ACC112 (cell line): ENCODE measurements around the gene C10orf90.

Experiments used
- H2AFZ ChIP-seq: fragments of 200-600 bp; sonication (generic); one replicate; pipeline ENCODE4 v1.6.0; 2017; ENCODE audit warnings: antibody characterized with exemption, low read length; ENCODE audit not compliant: unreplicated experiment
- H3K27ac ChIP-seq: fragments of 200-600 bp; sonication (generic); 2 replicates; pipeline ENCODE4 v1.5.1; 2014; ENCODE audit warnings: low read depth, mild to moderate bottlenecking, antibody characterized with exemption, low read length, moderate library complexity
- H3K27me3 ChIP-seq: fragments of 200-600 bp; sonication (generic); 2 replicates; pipeline ENCODE4 v1.6.1; 2014; ENCODE audit warnings: mild to moderate bottlenecking, antibody characterized with exemption, low read length, moderate library complexity, mixed read lengths; ENCODE audit not compliant: insufficient read depth
- H3K36me3 ChIP-seq: fragments of 200-600 bp; sonication (generic); 2 replicates; pipeline ENCODE4 v1.6.1; 2016; ENCODE audit warnings: mild to moderate bottlenecking, antibody characterized with exemption, low read length, moderate library complexity, mixed read lengths; ENCODE audit not compliant: insufficient read depth
- H3K4me1 ChIP-seq: fragments of 200-600 bp; sonication (generic); one replicate; pipeline ENCODE4 v1.6.1; 2016; ENCODE audit warnings: low read length, mixed read lengths; ENCODE audit not compliant: insufficient read depth, unreplicated experiment, control insufficient read depth
- H3K4me3 ChIP-seq: fragments of 200-600 bp; sonication (generic); 2 replicates; pipeline ENCODE4 v1.5.1; 2014; ENCODE audit warnings: mild to moderate bottlenecking, low read depth, low read length
- H3K79me2 ChIP-seq: fragments of 200-600 bp; sonication (generic); one replicate; pipeline ENCODE4 v1.6.0; 2016; ENCODE audit warnings: low read length; ENCODE audit not compliant: control insufficient read depth, unreplicated experiment, insufficient read depth

Gene C10orf90

DNA sequence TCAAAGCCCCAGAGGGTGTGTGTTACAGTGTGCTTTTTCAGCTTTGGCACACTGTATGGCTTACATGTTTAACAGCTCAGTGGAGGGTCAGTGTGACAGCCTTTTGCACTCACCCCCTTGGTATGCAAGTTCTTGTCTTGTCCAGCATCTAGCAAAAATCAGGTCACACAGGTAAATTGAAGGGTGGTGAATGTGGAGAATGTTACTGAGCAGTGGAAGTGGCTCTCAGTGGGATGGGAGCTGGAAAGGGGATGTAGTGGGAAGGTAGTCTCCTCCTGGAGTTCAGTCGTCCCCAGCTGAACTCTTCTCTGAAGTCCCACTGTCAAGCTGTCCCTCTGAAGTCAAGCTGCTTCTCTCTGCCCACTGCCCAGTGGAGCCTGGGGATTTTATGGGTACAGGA is 21.0 kb upstream of the C10orf90 start:
- Histone ChIP-seq H3K79me2 (no peaks in the 10 kb centered on the region), H2AFZ (no peak overlapping the region), H3K27me3 (no peaks in the 10 kb centered on the region), H3K4me3 (no peak overlapping the region), H3K27ac (no peak overlapping the region), H3K4me1 (no peaks in the 10 kb centered on the region), H3K36me3 (no peaks in the 10 kb centered on the region)

- H2AFZ ChIP-seq: no peak overlapping the region
- H3K27ac ChIP-seq: no peak overlapping the region
- no peaks in the 10 kb centered on the region for H3K79me2 ChIP-seq
- H3K27me3 ChIP-seq: no peaks in the 10 kb centered on the region
- no peaks in the 10 kb centered on the region for H3K4me1 ChIP-seq
- H3K36me3 ChIP-seq: no peaks in the 10 kb centered on the region
- no peak overlapping the region for H3K4me3 ChIP-seq
These were observed 20.0 kb upstream of the C10orf90 start for GRCh38 chr10:126690534-126690933.

- Histone ChIP-seq H2AFZ (no peak overlapping the region), H3K36me3 (no peaks in the 10 kb centered on the region), H3K4me1 (no peaks in the 10 kb centered on the region), H3K79me2 (no peaks in the 10 kb centered on the region), H3K27me3 (no peaks in the 10 kb centered on the region), H3K27ac (no peak overlapping the region), H3K4me3 (no peak overlapping the region)
These were observed 19.0 kb upstream of the C10orf90 start for GRCh38 chr10:126689461-126689994.

GRCh38 chr10:126687121-126687606 is 16.7 kb upstream of the C10orf90 start:
- no peaks in the 10 kb centered on the region for H3K36me3 ChIP-seq
- no peak overlapping the region for H2AFZ ChIP-seq
- H3K4me3 ChIP-seq: no peak overlapping the region
- H3K27ac ChIP-seq: no peak overlapping the region
- H3K27me3 ChIP-seq: no peaks in the 10 kb centered on the region
- no peaks in the 10 kb centered on the region for H3K4me1 ChIP-seq
- H3K79me2 ChIP-seq: no peaks in the 10 kb centered on the region

DNA sequence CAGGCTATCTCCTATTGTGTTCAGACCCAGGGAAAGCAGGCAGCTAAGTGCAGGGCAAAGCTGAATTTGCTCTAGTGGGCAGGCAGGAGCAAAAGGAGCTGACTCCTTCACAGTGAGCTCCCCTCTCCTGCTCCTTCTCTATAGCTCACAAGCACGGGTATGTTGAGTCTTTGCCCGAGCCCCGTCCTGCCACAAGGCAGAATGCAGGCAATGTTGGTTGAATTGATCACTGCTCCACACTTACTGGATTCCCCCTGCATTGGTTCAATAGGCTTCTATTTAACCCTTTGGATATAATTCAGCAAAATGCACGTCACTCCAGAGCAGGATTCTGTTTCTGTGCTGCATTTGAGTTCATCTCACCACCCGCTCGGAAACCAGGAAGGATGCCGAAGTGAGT is 16.2 kb upstream of the C10orf90 start:
- Histone ChIP-seq H3K4me1 (no peaks in the 10 kb centered on the region), H3K4me3 (no peak overlapping the region), H3K79me2 (no peaks in the 10 kb centered on the region), H3K27ac (no peak overlapping the region), H2AFZ (no peak overlapping the region), H3K36me3 (no peaks in the 10 kb centered on the region), H3K27me3 (no peaks in the 10 kb centered on the region)

DNA sequence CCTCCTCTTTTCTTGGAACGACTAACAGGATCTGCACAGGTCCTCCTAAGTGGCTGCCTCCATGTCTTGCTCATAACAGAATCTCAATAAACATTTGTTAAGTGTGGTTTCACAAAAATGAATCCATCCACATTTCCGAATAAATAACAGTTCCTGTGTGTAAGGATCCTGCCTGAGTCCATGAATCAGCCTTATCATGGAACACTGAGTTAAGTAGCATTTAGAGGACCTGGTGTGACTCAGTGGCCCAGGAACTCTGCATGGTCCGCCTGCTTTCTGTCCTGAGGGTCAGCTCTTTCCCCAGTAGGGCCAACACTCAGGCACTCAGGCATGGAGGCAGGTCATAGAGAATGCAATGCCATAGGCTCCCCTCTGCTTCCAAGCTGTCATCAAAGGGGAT is 15.8 kb upstream of the C10orf90 start:
- Histone ChIP-seq H3K4me3 (no peak overlapping the region), H3K27me3 (no peaks in the 10 kb centered on the region), H2AFZ (no peak overlapping the region), H3K36me3 (no peaks in the 10 kb centered on the region), H3K79me2 (no peaks in the 10 kb centered on the region), H3K27ac (no peak overlapping the region), H3K4me1 (no peaks in the 10 kb centered on the region)

DNA sequence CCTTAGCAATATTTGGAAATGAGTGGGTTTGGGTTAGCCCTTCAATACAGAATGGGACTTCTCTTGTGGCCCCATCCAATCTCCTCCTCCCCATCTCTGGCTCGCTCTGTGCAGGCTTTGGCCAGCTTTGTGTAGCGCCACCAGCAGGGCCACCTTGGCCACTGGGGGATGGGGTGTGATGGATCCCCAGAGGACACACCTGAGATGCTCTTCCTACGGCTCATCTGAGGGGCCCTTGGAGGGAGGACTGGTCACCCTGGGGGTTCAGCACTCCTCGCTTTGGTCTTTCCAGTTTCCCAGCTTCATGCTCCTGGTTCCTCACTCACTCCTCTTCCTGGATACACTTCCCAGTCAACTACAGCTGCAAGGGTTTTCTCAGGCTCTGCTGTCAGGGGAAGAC is 15.3 kb upstream of the C10orf90 start:
- Histone ChIP-seq H2AFZ (no peak overlapping the region), H3K27ac (no peak overlapping the region), H3K79me2 (no peaks in the 10 kb centered on the region), H3K27me3 (no peaks in the 10 kb centered on the region), H3K36me3 (no peaks in the 10 kb centered on the region), H3K4me1 (no peaks in the 10 kb centered on the region), H3K4me3 (no peak overlapping the region)

DNA sequence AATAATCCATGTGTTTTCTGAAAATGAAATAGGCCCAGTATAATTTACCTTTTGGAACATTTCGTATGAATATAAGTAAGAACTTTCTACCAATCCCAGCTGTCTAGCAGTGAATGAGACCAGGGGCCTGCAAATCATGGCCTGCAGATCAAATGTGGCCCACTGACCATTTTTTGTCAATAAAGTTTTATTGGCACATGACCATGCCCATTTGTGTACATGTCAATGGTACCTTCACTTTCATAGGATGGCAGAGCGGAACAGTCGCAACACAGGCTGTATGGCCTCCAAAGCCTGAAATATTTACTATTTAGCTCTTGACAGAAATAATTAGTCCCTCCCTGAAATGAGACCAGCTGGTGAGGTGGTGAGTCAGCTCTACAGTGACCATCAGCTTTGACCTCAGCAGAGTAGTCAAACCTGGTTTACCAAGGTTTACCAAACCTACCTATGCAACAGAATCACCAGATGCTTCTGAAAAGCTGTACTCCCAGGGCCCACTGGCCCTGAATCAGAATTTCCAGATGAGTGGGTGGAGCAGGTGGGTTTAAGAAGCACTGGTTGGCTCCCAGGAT is 13.8 kb upstream of the C10orf90 start:
- Histone ChIP-seq H3K36me3 (no peaks in the 10 kb centered on the region), H3K4me1 (no peaks in the 10 kb centered on the region), H3K4me3 (no peak overlapping the region), H2AFZ (no peak overlapping the region), H3K27ac (no peak overlapping the region), H3K27me3 (no peaks in the 10 kb centered on the region), H3K79me2 (no peaks in the 10 kb centered on the region)

- H3K79me2 ChIP-seq: no peaks in the 10 kb centered on the region
- no peaks in the 10 kb centered on the region for H3K36me3 ChIP-seq
- no peaks in the 10 kb centered on the region for H3K4me1 ChIP-seq
- H3K4me3 ChIP-seq: no peak overlapping the region
- no peaks in the 10 kb centered on the region for H3K27me3 ChIP-seq
- no peak overlapping the region for H2AFZ ChIP-seq
- no peak overlapping the region for H3K27ac ChIP-seq
These were observed 13.0 kb upstream of the C10orf90 start for GRCh38 chr10:126683466-126683865.

GRCh38 chr10:126675656-126676438 is 5.4 kb upstream of the C10orf90 start:
- Histone ChIP-seq H3K4me3 (no peak overlapping the region), H3K79me2 (no peaks in the 10 kb centered on the region), H3K27ac (no peak overlapping the region), H3K27me3 (no peaks in the 10 kb centered on the region), H3K4me1 (no peaks in the 10 kb centered on the region), H2AFZ (no peak overlapping the region), H3K36me3 (no peaks in the 10 kb centered on the region)
